GM21576 (cell line): ENCODE data around the gene DGKA.
"Not testable (repeated sequence)": the region's sequence is repeated elsewhere in the genome, so short reads cannot be mapped to it uniquely, and the experiment has no call there.

ENCODE experiments used
- ATAC-seq: cut with Tn5 transposase; IDR thresholded peaks from one replicate; pipeline ENCODE4 v1.9.1; 2021; ENCODE audit warnings: mild to moderate bottlenecking, moderate library complexity; ENCODE audit not compliant: unreplicated experiment

The DGKA gene

DNA sequence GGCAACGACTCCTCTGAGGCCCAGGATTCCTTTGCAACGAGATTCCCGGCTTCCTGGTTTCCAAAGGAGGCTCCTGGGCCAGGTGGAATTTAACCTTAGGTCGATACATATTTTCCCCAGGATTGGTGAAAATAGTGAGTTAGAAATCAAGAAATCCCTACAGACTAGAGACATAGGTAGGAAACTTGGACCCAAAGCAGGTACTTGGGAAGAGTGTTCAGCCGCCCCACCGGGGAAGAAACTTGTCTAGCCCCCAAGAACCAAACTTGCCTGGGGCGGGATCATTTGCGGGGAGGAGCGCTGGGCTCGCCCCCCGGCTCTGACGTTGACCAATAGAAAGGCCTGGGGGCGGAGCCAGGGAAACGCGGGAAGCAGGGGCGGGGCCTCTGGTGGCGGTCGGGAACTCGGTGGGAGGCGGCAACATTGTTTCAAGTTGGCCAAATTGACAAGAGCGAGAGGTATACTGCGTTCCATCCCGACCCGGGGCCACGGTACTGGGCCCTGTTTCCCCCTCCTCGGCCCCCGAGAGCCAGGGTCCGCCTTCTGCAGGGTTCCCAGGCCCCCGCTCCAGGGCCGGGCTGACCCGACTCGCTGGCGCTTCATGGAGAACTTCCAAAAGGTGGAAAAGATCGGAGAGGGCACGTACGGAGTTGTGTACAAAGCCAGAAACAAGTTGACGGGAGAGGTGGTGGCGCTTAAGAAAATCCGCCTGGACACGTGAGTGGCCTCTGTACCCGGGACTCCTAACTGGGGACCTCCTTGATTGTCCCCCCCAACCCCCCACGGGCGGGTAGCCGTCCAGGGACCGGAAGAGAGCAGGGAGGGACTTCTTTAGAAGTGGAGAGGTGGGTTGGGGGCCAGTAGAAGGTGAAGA lies 35.7 kb downstream of the DGKA start, which contains the start of gene CDK2:
TSS of gene CDK2 (plus strand) at position 423 of the 874 bp plus-strand sequence. CDS start at position 602, 179 bp downstream.
- peak; percentile 97 for ATAC-seq

DNA sequence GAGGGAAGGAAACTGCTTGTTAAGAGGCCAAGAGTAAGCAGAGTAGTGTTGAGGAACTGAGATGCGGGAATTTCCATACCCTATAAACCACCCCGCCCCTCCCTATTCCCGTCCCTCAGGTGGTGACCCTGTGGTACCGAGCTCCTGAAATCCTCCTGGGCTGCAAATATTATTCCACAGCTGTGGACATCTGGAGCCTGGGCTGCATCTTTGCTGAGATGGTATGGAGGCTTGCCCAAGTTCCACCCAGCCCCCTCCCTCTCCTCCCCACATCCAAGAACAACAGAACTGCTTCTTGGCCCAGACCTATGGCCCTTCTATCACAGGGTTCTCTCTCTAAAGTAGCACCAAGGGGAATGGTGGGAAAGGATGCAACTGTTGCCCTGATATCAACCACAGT lies 38.4 kb downstream of the DGKA start:
- ATAC-seq = no peak

DNA sequence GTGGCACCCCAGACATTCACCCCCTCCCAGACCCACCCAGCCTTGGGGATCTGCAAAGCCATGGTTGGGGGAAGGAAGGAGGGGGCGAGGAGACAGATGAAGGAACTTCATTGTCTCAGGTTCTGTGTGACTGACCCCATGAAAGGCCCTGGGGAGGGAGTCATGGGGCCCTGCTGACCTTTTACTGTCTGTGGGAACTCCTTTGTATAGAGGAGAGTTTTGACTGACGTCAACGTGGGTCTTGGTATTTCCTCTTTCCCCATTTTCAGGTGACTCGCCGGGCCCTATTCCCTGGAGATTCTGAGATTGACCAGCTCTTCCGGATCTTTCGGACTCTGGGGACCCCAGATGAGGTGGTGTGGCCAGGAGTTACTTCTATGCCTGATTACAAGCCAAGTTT lies 39.8 kb downstream of the DGKA start:
- no peak for ATAC-seq

DNA sequence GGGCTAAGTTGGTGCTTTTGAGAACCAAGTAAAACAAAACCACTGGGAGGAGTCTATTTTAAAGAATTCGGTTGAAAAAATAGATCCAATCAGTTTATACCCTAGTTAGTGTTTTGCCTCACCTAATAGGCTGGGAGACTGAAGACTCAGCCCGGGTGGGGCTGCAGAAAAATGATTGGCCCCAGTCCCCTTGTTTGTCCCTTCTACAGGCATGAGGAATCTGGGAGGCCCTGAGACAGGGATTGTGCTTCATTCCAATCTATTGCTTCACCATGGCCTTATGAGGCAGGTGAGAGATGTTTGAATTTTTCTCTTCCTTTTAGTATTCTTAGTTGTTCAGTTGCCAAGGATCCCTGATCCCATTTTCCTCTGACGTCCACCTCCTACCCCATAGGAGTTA lies 41.1 kb downstream of the DGKA start:
- ATAC-seq = no peak

DNA sequence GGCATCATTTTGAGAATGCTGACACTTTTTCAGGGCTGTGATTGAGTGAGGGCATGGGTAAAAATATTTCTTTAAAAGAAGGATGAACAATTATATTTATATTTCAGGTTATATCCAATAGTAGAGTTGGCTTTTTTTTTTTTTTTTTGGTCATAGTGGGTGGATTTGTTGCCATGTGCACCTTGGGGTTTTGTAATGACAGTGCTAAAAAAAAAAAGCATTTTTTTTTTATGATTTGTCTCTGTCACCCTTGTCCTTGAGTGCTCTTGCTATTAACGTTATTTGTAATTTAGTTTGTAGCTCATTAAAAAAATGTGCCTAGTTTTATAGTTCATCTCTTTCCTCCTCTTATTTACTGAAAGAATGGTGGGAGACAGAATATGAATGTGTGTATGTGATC lies 41.5 kb downstream of the DGKA start:
- ATAC-seq = no peak

DNA sequence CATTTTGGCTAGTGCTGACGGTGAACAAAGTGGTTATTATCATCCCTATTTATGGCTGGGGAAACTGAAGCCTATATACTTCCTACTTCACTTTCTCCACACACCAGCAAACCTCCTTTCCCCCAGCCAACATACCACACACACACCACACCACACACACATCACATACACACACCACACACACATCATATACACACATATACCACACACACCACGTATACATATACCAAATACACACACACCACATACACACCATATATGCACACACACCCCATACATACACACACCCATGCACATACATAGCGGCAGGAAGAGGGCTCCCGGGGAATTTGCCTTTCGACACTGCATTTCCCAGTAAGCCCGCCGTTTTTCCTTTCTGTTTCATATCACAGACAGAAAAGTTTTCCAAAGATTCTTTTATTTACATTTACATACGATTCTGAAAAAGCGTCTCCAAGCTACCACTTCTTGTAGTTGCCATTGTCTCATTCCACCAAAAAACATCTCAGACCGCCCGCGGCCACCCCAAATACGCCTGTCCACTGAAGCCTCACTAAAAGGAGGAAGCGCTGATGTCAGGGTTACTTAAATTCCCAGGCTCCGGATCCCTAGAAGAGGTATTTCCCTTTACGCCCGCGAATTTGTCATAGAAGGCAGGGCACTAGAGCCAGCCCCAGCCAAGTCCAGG lies 42.1 kb downstream of the DGKA start:
- ATAC-seq = no peak

DNA sequence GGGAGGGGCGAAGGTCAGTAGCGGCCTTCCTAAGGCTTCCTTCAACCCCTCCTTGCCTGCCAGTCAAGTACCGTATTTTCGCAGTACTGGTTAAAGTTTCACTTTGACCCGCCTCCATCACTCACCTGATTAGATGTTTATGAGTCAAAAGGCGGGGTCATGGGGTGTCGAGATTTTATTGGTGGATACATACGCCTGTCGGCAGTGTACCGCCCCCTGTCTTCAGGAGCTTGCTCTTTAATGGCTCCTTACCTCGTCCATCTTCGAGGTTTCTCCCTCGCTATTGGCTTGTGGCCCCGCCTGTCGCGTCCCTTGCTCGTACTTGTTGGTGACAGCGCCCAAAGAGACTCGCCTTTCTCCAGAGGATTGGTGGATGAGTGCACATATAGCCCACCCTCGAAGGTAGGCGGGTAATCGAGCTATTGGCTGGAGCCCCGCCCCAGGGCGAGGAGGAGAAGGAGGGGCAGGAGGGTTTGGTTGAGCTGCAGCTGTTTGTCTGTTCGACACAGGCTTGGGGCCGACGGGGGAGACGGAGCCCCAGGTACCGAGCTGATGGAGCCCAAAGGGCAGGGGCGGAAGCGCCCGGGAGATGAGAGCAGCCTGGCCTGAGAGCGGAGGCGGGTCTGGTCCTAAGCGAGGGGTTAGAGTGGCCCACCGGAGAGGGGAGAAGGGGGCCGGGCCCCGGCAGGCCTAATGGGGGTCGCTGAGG lies 42.8 kb downstream of the DGKA start, which contains the start of gene RAB5B:
TSS of gene RAB5B (plus strand) at position 480 of the 709 bp plus-strand sequence. CDS start 12,883 bp downstream, outside the sequence.
- peak; percentile 90 for ATAC-seq

DNA sequence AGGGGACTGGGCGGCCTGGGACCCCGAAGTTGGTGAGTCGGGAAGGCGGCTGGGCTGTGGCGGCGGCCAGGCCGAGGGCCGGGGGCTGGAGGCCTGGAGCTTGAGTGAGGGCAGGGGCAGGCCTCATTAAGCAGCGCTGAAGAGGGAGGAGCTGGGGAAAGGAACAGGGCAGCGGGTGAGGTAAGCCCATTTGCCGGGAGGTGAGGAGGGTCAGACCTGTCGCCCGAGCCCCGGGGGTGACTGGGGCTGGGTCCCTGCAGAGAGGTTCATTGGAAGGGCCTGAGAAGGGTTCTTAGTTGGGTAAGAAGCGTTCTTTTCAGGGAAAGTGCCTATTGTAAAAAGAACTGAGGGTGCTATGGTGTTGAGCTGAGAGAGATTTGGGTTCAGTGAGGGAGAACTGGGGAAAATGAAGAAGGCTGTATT lies 43.4 kb downstream of the DGKA start:
- ATAC-seq = peak; percentile 12

DNA sequence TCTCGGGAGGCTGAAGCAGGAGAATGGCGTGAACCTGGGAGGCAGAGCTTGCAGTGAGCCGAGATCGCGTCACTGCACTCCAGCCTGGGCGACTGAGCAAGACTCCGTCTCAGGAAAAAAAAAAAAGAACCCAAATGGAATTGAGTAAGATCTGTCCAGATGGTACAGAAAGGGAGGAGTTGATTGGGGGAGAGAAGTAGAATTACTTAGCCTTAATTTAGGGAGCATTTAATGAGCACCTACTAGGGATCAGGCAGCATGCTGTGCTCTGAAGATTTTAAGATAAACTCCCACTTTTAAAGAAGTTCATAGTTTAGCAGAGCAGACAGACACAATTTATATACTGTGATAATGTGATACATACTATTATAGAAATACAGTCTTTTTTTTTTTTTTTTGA lies 47.4 kb downstream of the DGKA start:
- ATAC-seq = no peak

DNA sequence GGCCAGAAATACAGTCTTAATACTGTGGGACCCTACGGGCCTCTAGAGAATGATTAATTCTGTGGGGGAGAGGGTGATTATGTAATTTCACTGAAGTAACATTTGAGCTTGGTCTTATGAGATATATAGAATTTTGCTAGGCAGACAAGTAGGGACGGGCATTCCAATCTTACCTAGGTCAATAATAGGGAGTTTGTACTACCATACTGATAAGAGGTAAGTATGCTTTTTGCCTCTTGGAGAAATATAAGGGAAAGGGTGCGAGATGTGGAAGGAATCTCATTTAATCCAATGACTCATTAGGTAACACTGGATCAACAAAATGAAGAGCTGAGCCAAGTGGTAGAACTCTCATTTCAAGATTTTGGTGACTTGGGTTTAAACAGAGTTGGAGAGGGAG lies 48.1 kb downstream of the DGKA start:
- no peak for ATAC-seq

DNA sequence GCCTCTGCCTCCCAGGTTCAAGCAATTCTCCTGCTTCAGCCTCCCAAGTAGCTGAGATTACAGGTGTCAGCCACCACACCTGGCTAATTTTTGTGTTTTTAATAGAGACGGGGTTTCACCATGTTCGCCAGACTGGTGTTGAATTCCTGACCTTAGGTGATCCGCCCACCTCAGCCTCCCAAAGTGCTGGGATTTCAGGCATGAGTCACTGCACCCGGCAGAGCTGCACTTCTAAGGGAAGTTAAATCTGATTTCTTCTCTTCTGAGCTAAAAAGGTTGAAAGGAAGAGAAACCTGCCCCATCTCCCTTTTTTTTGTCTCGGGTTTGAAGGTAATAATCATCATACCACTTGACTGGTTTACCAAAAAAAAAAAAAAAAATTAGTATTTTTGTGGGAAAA lies 50.9 kb downstream of the DGKA start:
- not testable (repeated sequence) for ATAC-seq

DNA sequence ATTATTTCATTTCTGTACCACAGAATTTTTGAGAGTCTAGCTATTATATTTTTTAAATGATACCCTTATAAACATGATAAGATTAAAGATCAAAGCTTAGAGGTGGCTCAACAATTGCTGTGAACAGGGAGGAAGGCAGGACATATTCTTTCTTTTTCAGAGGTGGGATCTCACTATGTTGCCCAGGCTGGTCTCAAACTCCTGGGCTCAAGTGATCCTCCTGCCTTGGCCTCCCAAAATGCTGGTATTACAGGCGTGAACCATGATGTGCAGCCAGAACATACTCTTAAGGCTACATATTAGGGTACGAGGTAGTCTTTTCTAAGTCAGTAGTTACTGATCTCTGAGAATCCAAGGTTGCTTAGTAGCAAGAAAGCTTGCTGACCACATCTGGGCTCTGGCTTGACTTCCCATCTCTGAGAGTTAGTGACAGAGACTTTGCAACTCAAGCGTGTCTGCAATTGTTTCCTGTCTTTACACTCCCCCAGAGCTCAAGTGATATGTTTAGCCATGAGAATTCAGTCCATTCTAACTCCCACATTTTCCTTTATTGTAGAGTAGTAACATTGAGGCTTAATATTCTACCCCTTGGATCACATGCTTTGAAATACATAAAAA lies 51.5 kb downstream of the DGKA start:
- ATAC-seq = peak; percentile 86

DNA sequence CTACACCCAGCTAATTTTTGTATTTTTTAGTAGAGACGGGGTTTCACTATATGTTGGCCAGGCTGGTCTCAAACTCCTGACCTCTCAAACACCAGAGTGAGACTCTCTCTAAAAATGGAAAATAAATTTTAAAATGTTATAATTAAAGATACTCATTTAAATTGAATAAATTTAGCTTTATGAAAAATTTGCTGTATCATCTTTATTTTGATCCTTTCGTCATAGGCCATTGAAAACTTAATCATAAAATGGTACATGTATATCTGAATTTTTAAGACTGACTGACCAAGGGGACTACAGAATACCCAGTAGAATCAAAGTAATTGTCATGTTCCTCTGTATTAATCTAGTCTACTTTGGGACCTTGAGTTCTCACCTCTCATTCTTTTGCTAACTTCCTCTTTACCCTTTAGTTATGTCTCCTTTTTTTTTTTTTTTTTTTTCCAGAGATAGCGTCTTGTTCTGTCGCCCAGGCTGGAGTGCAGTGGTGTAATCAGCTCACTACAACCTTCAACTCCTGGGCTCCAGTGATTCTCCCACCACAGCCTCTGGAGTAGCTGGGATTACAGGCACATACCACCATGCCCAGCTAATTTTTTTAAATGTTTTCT lies 52.4 kb downstream of the DGKA start:
- ATAC-seq = no peak

DNA sequence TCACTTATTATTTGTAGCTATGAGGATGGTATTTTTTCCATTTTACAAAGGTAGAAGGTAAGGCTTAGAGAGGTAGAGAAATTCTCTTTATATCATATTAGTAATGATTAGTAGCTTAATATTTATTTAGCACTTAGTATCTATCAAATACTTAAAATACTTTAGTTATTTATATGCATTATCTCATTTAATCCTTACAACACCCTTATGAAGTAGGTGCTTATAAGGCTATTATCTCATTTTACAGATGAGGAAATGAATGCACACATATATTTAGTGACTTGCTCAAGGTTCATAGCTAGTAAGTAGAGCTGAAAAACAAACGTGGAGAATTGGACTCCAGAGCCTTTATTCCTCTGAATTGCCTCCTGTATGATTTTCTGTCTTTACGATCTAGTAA lies 53.9 kb downstream of the DGKA start:
- no peak for ATAC-seq

DNA sequence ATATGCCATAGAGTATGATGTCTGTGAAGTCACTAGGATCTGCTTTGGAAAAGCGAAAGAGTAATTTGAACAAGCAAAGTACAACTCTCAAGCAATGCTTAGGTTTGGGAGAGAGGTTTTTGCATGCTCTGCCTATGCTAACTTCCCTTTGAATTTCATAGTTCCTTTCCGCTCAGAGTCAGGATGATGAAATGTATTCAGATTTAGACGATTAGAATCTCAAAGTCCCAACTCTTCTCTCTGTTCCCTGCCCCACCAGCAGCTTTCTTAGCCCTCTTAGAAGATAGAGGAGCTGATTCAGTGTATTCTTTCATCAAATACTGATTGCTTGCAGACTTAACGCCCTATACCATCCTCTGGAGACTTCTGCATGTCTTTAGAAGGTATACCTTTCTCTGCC lies 54.4 kb downstream of the DGKA start:
- ATAC-seq = no peak

DNA sequence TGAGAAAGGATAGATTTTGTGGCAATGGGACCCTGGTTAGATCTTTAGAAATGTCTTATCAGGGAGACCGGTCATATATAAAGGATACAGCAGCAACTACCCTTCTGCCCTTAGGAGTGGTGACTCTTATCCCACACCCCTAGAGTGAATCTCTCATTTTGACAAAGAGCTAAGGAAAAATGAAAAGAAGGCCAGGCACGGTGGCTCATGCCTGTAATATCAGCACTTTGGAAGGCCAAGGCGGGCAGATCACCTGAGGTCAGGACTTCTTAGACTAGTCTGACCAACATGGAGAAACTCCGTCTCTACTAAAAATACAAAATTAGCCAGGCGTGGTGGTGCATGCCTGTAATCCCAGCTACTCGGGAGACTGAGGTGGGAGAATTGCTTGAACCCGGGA lies 55.0 kb downstream of the DGKA start:
- ATAC-seq = not testable (repeated sequence)

DNA sequence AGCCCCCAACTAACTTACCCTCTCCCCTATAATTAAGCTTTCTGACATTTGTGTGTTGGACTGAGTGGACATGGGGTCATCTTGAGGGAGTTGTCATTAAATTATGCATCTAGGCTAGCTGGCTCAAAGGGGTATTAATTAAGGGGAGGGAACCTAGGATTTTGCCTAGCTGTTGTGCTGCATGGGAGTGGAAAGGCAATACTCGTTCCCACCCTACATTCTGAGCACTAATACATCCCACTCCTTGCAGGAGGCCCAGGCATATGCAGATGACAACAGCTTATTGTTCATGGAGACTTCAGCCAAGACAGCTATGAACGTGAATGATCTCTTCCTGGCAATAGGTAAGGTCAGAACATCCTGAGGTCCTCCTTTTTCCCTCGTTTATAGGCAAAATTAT lies 60.1 kb downstream of the DGKA start:
- ATAC-seq = no peak

DNA sequence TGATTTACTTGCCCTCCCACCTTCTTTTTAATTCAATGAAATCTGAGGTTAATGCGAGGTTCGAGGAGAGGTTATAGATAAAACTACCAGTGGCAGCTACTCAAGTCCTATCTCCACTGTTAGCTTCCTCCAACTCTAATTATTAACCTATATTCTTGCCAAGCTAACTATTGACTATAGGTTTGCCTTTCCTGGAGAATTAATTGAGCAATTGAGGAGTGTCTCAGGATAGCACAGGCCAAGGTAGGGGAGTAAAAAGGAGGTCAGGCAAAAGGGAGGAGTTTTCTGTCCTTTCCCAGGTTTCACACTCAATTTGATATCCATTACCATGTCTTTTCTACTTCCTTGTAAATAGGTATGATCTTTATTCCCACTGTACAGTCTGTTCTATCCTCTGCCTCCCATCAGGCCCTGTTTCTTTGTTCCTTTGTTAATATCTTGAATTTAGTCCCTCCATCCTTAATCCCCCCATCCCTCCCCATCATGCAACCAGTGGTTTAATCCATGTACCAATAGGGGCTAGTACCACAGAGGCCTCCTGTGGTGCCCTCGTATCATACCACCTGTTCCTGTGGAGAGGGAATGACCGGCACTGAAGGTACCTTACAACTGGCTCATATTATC lies 62.4 kb downstream of the DGKA start:
- ATAC-seq = no peak

DNA sequence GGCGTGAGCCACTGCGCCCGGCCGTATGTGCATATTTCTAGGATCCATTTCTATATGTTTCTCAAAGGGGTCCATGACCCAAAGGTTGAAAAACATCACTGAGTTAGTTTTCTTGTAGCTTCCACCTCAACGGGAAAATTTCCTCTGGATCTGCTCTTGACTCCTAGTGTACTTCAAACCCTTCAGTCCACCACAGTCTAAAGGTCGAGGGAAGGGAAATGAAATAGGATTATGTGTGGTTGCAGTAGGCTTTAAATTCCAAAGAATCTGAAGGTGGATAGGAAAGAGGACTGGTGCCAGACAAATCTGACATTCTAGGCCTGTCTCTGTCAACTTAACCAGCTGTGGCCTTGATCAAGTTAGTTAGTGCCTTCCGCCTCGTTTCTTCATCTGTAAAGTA lies 64.4 kb downstream of the DGKA start:
- no peak for ATAC-seq

DNA sequence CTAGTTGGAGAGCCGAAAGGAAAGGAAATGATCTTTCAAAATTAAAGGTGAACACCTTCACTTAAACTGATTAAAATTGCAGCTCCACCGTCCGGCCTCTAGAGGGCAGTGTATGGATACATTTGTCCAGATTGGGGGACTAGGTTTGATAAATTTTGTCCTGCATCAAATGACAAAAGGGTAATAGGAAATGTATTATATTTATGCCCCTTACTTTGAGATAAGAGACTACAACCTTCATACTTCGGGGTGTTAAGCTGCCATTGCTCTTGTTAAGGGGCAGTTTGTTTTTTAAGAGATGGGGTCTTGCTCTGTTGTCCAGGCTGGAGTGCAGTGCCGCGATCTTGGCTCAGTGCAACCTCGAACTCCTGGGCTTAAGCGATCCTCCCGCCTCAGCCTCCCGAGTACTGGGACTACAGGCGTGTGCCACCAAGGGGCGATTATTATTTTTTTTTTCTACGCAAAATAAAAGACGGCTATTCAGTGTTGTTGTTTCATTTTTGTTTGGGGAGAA lies 65.3 kb downstream of the DGKA start:
- no peak for ATAC-seq
